Testis (tissue), 3 donors: Measurements from ENCODE around the gene FOSB. TPM values are rescaled to one million over a fixed set of nuclear protein-coding genes. Genes with fewer than 3 reads are reported as not detected.
"Not testable (repeated sequence)": the region's sequence is repeated elsewhere in the genome, so short reads cannot be mapped to it uniquely, and the experiment has no call there.

Source experiments
- DNase-seq: peaks from one replicate; pipeline ENCODE4 v3.0.0-alpha.2; 2019
- H3K27ac ChIP-seq, 2 donors: fragments of 200-600 bp; sonication (generic); one replicate each; pipeline ENCODE4 v1.5.1; 2019
- H3K27me3 ChIP-seq: fragments of 200-600 bp; sonication (generic); one replicate; pipeline ENCODE4 v1.5.1; 2019
- H3K36me3 ChIP-seq: fragments of 200-600 bp; sonication (generic); one replicate; pipeline ENCODE4 v1.5.1; 2017; ENCODE audit warnings: low read depth; ENCODE audit errors: missing control alignments
- H3K4me1 ChIP-seq: fragments of 200-600 bp; sonication (generic); one replicate; pipeline ENCODE4 v1.5.1; 2019
- H3K4me3 ChIP-seq, 2 donors: fragments of 200-600 bp; sonication (generic); one replicate each; pipeline ENCODE4 v1.5.1; 2017 to 2019
- H3K9me3 ChIP-seq: fragments of 200-600 bp; sonication (generic); one replicate; pipeline ENCODE4 v1.5.1; 2017
- POLR2A ChIP-seq: fragments of 450-650 bp; IDR thresholded peaks from one replicate; pipeline ENCODE4 v1.6.1; 2017; ENCODE audit warnings: antibody characterized with exemption, mild to moderate bottlenecking, moderate library complexity
- WGBS, 2 donors: methylation state at CpG; one replicate each; pipeline ENCODE4 v1.1.5; 2018; 5-methylcytosine and 5-hydroxymethylcytosine counted together
- intact Hi-C: fragments of 100-400 bp; cut with DNase I; formaldehyde crosslinking; loops from one replicate; pipeline ENCODE4 v1.15.1; 2023; ENCODE audit warnings: low total_unique reads
- polyA plus RNA-seq: library from polyadenylated mRNA; stranded (reverse); fragments of 350-450 nt; fragmentation: Illumina TruSeq; extraction: RNeasy Lipid Tissue Mini Kit (QIAGEN cat#74804); gene quantifications from one replicate; pipeline ENCODE4 v1.2.3, GENCODE V29; 2014; ENCODE audit warnings: low read depth, low replicate concordance; ENCODE audit not compliant: insufficient read depth
- total RNA-seq, 2 donors: library from RNA; depleted of rRNA; stranded (reverse); fragments of >200 nt; gene quantifications; one replicate each; pipeline ENCODE4 v1.2.3, GENCODE V29; 2016
- TF ChIP-seq, protein P1 (sequence below), 3 experiments: fragments of 450-650 bp in 2 of 3; fragments of 200-600 bp in 1 of 3; sonication (generic) in 1 of 3; IDR thresholded peaks; one replicate each; pipeline ENCODE4 v1.5.1; 2016 to 2019; ENCODE audit warnings: antibody characterized with exemption in 3 of 3, mild to moderate bottlenecking in 2 of 3, moderate library complexity in 1 of 3

The FOSB gene
- total and polyA plus RNA-seq, 3 donors from 2014 or later: 1.2 to 22.7 (median 3.9) TPM

- H3K27me3 ChIP-seq: no peaks in the 10 kb centered on the region
Measured at GRCh38 chr19:45423589-45424190, 44.1 kb upstream of the FOSB start, which contains the start of gene ERCC1. TSS of gene ERCC1 (minus strand) at chr19:45423917. CDS start at chr19:45423374, 543 bp downstream.

GRCh38 chr19:45424191-45425058, 43.4 kb upstream of the FOSB start:
- no peaks in the 10 kb centered on the region for H3K27me3 ChIP-seq
- H3K4me1 ChIP-seq: peaks cover 15% of the 10 kb centered on the region
- H3K27ac ChIP-seq: peak overlapping the region; percentile 91 to 92
- 1 to 8% methylated on average over 24 of the region's 24 CpGs for WGBS, 2 donors
- no peaks in the 10 kb centered on the region for H3K9me3 ChIP-seq
- TF ChIP-seq, protein P1, sequence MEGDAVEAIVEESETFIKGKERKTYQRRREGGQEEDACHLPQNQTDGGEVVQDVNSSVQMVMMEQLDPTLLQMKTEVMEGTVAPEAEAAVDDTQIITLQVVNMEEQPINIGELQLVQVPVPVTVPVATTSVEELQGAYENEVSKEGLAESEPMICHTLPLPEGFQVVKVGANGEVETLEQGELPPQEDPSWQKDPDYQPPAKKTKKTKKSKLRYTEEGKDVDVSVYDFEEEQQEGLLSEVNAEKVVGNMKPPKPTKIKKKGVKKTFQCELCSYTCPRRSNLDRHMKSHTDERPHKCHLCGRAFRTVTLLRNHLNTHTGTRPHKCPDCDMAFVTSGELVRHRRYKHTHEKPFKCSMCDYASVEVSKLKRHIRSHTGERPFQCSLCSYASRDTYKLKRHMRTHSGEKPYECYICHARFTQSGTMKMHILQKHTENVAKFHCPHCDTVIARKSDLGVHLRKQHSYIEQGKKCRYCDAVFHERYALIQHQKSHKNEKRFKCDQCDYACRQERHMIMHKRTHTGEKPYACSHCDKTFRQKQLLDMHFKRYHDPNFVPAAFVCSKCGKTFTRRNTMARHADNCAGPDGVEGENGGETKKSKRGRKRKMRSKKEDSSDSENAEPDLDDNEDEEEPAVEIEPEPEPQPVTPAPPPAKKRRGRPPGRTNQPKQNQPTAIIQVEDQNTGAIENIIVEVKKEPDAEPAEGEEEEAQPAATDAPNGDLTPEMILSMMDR (IDR thresholded peaks at IDR 0.05): no peak
- no peak for TF ChIP-seq POLR2A
- H3K4me3 ChIP-seq: peak overlapping the region; percentile 65 to 81
- peak; percentile 53 for DNase-seq
- intact Hi-C loops: no loop called here
- no peaks in the 10 kb centered on the region for H3K36me3 ChIP-seq

More at GRCh38 chr19:45423589-45424190, 44.1 kb upstream of the FOSB start, which contains the start of gene ERCC1:
- intact Hi-C loops: no loop called here
- TF ChIP-seq, protein P1 (IDR thresholded peaks at IDR 0.05): no peak
- peak; percentile 18 for TF ChIP-seq POLR2A
- Histone ChIP-seq H3K4me3 (peak within 1 kb of the TSS; percentile 65 to 81), H3K27ac (peak within 1 kb of the TSS; percentile 91 to 92), H3K4me1 (peaks cover 16% of the 10 kb centered on the region), H3K9me3 (no peaks in the 10 kb centered on the region), H3K36me3 (no peaks in the 10 kb centered on the region)
- peak; percentile 98 for DNase-seq
- 0 to 1% methylated on average over 30 to 37 of the region's 37 CpGs for WGBS, 2 donors

DNA sequence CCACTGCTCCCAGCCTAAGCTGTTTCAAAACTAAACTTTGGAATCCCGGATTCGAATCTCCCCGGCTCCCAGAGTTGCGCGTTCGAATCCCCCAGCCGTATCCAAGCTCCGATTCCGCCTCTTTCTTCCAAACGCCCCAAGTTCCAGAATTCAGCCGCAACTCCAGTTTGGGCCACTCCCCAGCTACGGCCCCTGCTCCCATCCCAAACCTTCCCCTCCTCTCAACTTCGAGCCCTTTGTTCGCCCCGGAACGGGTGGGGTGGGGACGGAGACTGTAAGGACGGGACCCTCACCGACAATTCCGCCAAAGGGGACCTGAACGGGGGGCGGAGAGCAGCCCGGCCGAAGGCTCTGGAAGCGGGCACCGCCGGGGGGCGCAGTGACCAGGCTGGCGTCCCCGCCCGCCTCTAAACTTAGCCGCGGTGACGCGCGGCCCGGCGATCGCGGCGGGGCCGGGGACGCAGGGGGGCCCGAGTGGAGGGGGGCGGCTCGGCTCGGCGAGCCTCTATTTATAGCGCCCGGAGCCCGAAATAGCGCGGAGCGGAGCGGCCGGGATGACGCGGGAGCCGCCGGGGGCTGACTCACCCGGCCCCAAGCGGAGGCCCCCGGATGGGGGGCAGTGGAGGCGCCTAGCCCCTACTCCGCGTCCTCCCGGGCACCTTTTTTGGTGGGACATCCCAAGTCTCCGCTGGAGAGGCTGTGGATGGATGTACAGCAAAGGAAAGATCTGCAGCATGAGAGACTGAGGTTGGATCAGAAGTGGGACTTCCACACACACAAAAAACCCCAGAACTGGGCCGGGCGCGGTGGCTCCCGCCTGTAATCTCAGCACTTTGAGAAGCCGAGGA, 39.2 kb upstream of the FOSB start:
- H3K27ac ChIP-seq: peak overlapping the region; percentile 76 to 89
- intact Hi-C loops: no loop called here
- H3K4me3 ChIP-seq: peak overlapping the region; percentile 57 to 60
- H3K4me1 ChIP-seq: peaks cover 10% of the 10 kb centered on the region
- TF ChIP-seq POLR2A: no peak
- TF ChIP-seq, protein P1 (IDR thresholded peaks at IDR 0.05): peak in 2 of 3 experiments; percentile 18 to 39
- DNase-seq: peak; percentile 46
- H3K36me3 ChIP-seq: no peaks in the 10 kb centered on the region
- 3 to 7% methylated on average over 23 to 67 of the region's 73 CpGs for WGBS, 2 donors
- no peaks in the 10 kb centered on the region for H3K27me3 ChIP-seq
- no peaks in the 10 kb centered on the region for H3K9me3 ChIP-seq

GRCh38 chr19:45429896-45430295, 37.9 kb upstream of the FOSB start:
- H3K4me1 ChIP-seq, DNase-seq, H3K27ac ChIP-seq, H3K9me3 ChIP-seq, intact Hi-C loops, H3K27me3 ChIP-seq, H3K36me3 ChIP-seq, H3K4me3 ChIP-seq: not testable (repeated sequence)
- WGBS, 2 donors: 61 to 78% methylated on average over 6 to 11 of the region's 11 CpGs

GRCh38 chr19:45431008-45431407, 36.8 kb upstream of the FOSB start:
- H3K4me1 ChIP-seq, H3K27me3 ChIP-seq, H3K4me3 ChIP-seq, H3K36me3 ChIP-seq, DNase-seq, H3K9me3 ChIP-seq, H3K27ac ChIP-seq, intact Hi-C loops: not testable (repeated sequence)
- WGBS, 2 donors: 63% methylated on average over 9 of the region's 9 CpGs

- H3K27ac ChIP-seq, H3K27me3 ChIP-seq, H3K4me1 ChIP-seq, DNase-seq, H3K36me3 ChIP-seq, H3K9me3 ChIP-seq, H3K4me3 ChIP-seq, intact Hi-C loops: not testable (repeated sequence)
- 95 to 98% methylated on average over 8 of the region's 8 CpGs for WGBS, 2 donors
Measured at GRCh38 chr19:45432543-45432942, 35.3 kb upstream of the FOSB start.
